GM23248 (cell line): ENCODE results near the gene FAM210A. TPM values are rescaled to one million over a fixed set of nuclear protein-coding genes. Genes with fewer than 3 reads are reported as not detected.

Experiments
- DNase-seq: peaks from one replicate; pipeline ENCODE4 v3.0.0-alpha.2; 2015
- H2AFZ ChIP-seq: fragments of 200-600 bp; sonication (generic); 2 replicates; pipeline ENCODE4 v1.6.1; 2016; ENCODE audit warnings: antibody characterized with exemption
- H3F3A ChIP-seq: fragments of 200-600 bp; sonication (generic); 2 replicates; pipeline ENCODE4 v1.6.1; 2016; ENCODE audit warnings: mild to moderate bottlenecking, antibody characterized with exemption, mixed run types; ENCODE audit not compliant: insufficient read depth
- H3K27ac ChIP-seq: fragments of 200-600 bp; sonication (generic); 2 replicates; pipeline ENCODE4 v1.5.1; 2016; ENCODE audit warnings: mild to moderate bottlenecking
- H3K27me3 ChIP-seq: fragments of 200-600 bp; sonication (generic); replicated peaks from 2 replicates; pipeline ENCODE4 v1.6.1; 2016; ENCODE audit warnings: mild to moderate bottlenecking; ENCODE audit not compliant: insufficient read depth
- H3K36me3 ChIP-seq: fragments of 200-600 bp; sonication (generic); 2 replicates; pipeline ENCODE4 v1.6.1; 2016; ENCODE audit warnings: low read depth, mild to moderate bottlenecking
- H3K4me1 ChIP-seq: fragments of 200-600 bp; sonication (generic); 2 replicates; pipeline ENCODE4 v1.6.1; 2016; ENCODE audit warnings: mild to moderate bottlenecking; ENCODE audit not compliant: insufficient read depth
- H3K4me2 ChIP-seq: fragments of 200-600 bp; sonication (generic); one replicate; pipeline ENCODE4 v1.6.1; 2016; ENCODE audit warnings: mild to moderate bottlenecking; ENCODE audit not compliant: unreplicated experiment
- H3K4me3 ChIP-seq: fragments of 200-600 bp; sonication (generic); 2 replicates; pipeline ENCODE4 v1.5.1; 2016; ENCODE audit warnings: mild to moderate bottlenecking
- H3K79me2 ChIP-seq: fragments of 200-600 bp; sonication (generic); 2 replicates; pipeline ENCODE4 v1.6.1; 2016; ENCODE audit warnings: mild to moderate bottlenecking; ENCODE audit not compliant: insufficient read depth
- H3K9ac ChIP-seq: fragments of 200-600 bp; sonication (generic); 2 replicates; pipeline ENCODE4 v1.6.1; 2016; ENCODE audit warnings: mild to moderate bottlenecking
- H3K9me2 ChIP-seq: fragments of 200-600 bp; sonication (generic); 2 replicates; pipeline ENCODE4 v1.6.1; 2016; ENCODE audit warnings: mixed run types, mild to moderate bottlenecking, moderate library complexity; ENCODE audit not compliant: insufficient read depth
- H3K9me3 ChIP-seq: fragments of 200-600 bp; sonication (generic); one replicate; pipeline ENCODE4 v1.6.1; 2017; ENCODE audit warnings: low read depth
- H4K20me1 ChIP-seq: fragments of 200-600 bp; sonication (generic); 2 replicates; pipeline ENCODE4 v1.6.0; 2016; ENCODE audit not compliant: insufficient read depth
- EZH2 ChIP-seq: fragments of 200-600 bp; sonication (generic); IDR thresholded peaks from 2 replicates; pipeline ENCODE4 v1.6.1; 2018; ENCODE audit warnings: antibody characterized with exemption, mild to moderate bottlenecking; ENCODE audit not compliant: insufficient read depth, poor library complexity, severe bottlenecking
- EZH2phosphoT487 ChIP-seq: fragments of 200-600 bp; sonication (generic); IDR thresholded peaks from 2 replicates; pipeline ENCODE4 v1.6.1; 2018; ENCODE audit warnings: antibody characterized with exemption, moderate library complexity, mild to moderate bottlenecking, low read depth; ENCODE audit not compliant: insufficient read depth
- WGBS, 2 experiments: methylation state at CpG; one replicate each; pipeline ENCODE4 v1.1.6; 2015 to 2017; ENCODE audit warnings: low lambda C conversion rate in 2 of 2, low coverage in 1 of 2; ENCODE audit errors: missing lambda C conversion rate in 2 of 2; 5-methylcytosine and 5-hydroxymethylcytosine counted together
- in situ Hi-C: fragments of 300-500 bp; cut with MboI; formaldehyde crosslinking; loops from 2 replicates; pipeline ENCODE4 v1.15.0; 2020
- polyA plus RNA-seq: library from polyadenylated mRNA; unstranded; fragments of >200 nt; fragmentation: Nextera tagmentation; extraction: Ambion mirVana; gene quantifications from 2 replicates; pipeline ENCODE4 v1.2.1, GENCODE V29; 2016
- total RNA-seq: library from RNA; depleted of rRNA; stranded (reverse); fragments of >200 nt; shearing (Covaris generic); gene quantifications from 2 replicates; pipeline ENCODE4 v1.2.3, GENCODE V29; 2014

FAM210A gene
- total and polyA plus RNA-seq, 2 experiments from 2014 or later = 14.2 to 24.9 TPM

GRCh38 chr18:13633700-13634099, 92.7 kb downstream of the FAM210A start:
- H3K9me3 ChIP-seq = no peaks in the 10 kb centered on the region
- in situ Hi-C loops = loop anchor here (25.0 kb wide), 1 partner anchor 896 kb away; no protein-coding TSS in a partner anchor

GRCh38 chr18:13630716-13631268, 95.6 kb downstream of the FAM210A start:
- H3K4me1 ChIP-seq = no peaks in the 10 kb centered on the region
- peaks cover 19% of the 10 kb centered on the region for H3K27me3 ChIP-seq
- no peak for TF ChIP-seq EZH2
- no peak for TF ChIP-seq EZH2phosphoT487
- no peak overlapping the region for H3K4me2 ChIP-seq
- H3K27ac ChIP-seq = no peak overlapping the region
- no peaks in the 10 kb centered on the region for H3K9me3 ChIP-seq
- in situ Hi-C loops = loop anchor here (25.0 kb wide), 1 partner anchor 893 kb away; no protein-coding TSS in a partner anchor
- H4K20me1 ChIP-seq = no peaks in the 10 kb centered on the region
- no peak for DNase-seq
- no peaks in the 10 kb centered on the region for H3K36me3 ChIP-seq
- H3K79me2 ChIP-seq = no peaks in the 10 kb centered on the region
- no peak overlapping the region for H2AFZ ChIP-seq
- no peak overlapping the region for H3K4me3 ChIP-seq
- H3K9me2 ChIP-seq = no peaks in the 10 kb centered on the region
- WGBS, 2 experiments = 52 to 53% methylated on average over 6 to 7 of the region's 7 CpGs
- H3F3A ChIP-seq = no peaks in the 10 kb centered on the region
- no peak overlapping the region for H3K9ac ChIP-seq

More at GRCh38 chr18:13633700-13634099, 92.7 kb downstream of the FAM210A start:
- H3K4me3 ChIP-seq = no peak overlapping the region
- no peak for TF ChIP-seq EZH2
- no peak for TF ChIP-seq EZH2phosphoT487
- no peaks in the 10 kb centered on the region for H3K36me3 ChIP-seq
- no peak overlapping the region for H3K9ac ChIP-seq
- no peak for DNase-seq
- H2AFZ ChIP-seq = no peak overlapping the region
- H3F3A ChIP-seq = no peaks in the 10 kb centered on the region
- no peaks in the 10 kb centered on the region for H3K79me2 ChIP-seq
- peaks cover 18% of the 10 kb centered on the region for H3K27me3 ChIP-seq
- no peaks in the 10 kb centered on the region for H4K20me1 ChIP-seq
- no peaks in the 10 kb centered on the region for H3K9me2 ChIP-seq
- no peak overlapping the region for H3K27ac ChIP-seq
- H3K4me1 ChIP-seq = no peaks in the 10 kb centered on the region
- H3K4me2 ChIP-seq = no peak overlapping the region
- WGBS, 2 experiments = 75 to 76% methylated on average over 5 of the region's 5 CpGs

GRCh38 chr18:13629841-13630715, 96.3 kb downstream of the FAM210A start:
- in situ Hi-C loops = loop anchor here (25.0 kb wide), 1 partner anchor 893 kb away; no protein-coding TSS in a partner anchor

GRCh38 chr18:13628211-13628610, 98.1 kb downstream of the FAM210A start:
- TF ChIP-seq EZH2 (no peak), EZH2phosphoT487 (no peak)
- no peaks in the 10 kb centered on the region for H3K79me2 ChIP-seq

More at GRCh38 chr18:13629841-13630715, 96.3 kb downstream of the FAM210A start:
- no peaks in the 10 kb centered on the region for H4K20me1 ChIP-seq
- H3K27ac ChIP-seq = no peak overlapping the region
- no peaks in the 10 kb centered on the region for H3K79me2 ChIP-seq
- no peaks in the 10 kb centered on the region for H3K9me3 ChIP-seq
- H3K9ac ChIP-seq = no peak overlapping the region
- 23 to 26% methylated on average over 8 of the region's 8 CpGs for WGBS, 2 experiments
- H2AFZ ChIP-seq = no peak overlapping the region
- no peak overlapping the region for H3K4me2 ChIP-seq
- TF ChIP-seq EZH2 (no peak), EZH2phosphoT487 (no peak)
- no peaks in the 10 kb centered on the region for H3F3A ChIP-seq
- DNase-seq = peak; percentile 75
- no peak overlapping the region for H3K4me3 ChIP-seq
- H3K27me3 ChIP-seq = peaks cover 19% of the 10 kb centered on the region
- no peaks in the 10 kb centered on the region for H3K4me1 ChIP-seq
- H3K9me2 ChIP-seq = no peaks in the 10 kb centered on the region
- H3K36me3 ChIP-seq = no peaks in the 10 kb centered on the region

More at GRCh38 chr18:13628211-13628610, 98.1 kb downstream of the FAM210A start:
- no peak for DNase-seq
- in situ Hi-C loops = loop anchor here (25.0 kb wide), 1 partner anchor 891 kb away; no protein-coding TSS in a partner anchor
- Histone ChIP-seq H3K4me1 (no peaks in the 10 kb centered on the region), H3K27ac (no peak overlapping the region), H3K36me3 (no peaks in the 10 kb centered on the region), H3K9me3 (no peaks in the 10 kb centered on the region), H4K20me1 (no peaks in the 10 kb centered on the region), H3K4me2 (no peak overlapping the region), H3F3A (no peaks in the 10 kb centered on the region), H3K9me2 (no peaks in the 10 kb centered on the region), H3K4me3 (no peak overlapping the region), H3K9ac (no peak overlapping the region), H2AFZ (no peak overlapping the region), H3K27me3 (0 out of 2 replicates have a peak, but pooled peaks cover 14% of the 10 kb centered on the region)
- WGBS, 2 experiments = 50 to 55% methylated on average over 9 of the region's 9 CpGs
